ENCODE measurements around the gene ARHGEF17. TPM values are rescaled to one million over a fixed set of nuclear protein-coding genes. Genes with fewer than 3 reads are reported as not detected.
"Not testable (repeated sequence)": the region's sequence is repeated elsewhere in the genome, so short reads cannot be mapped to it uniquely, and the experiment has no call there.

ARHGEF17 gene
- total and polyA plus RNA-seq, 5 donors, result 34.0 to 53.8 (median 49.2) TPM

- intact Hi-C loops (cut with DNase I), result no loop called here
- DNase-seq (no peak), ATAC-seq (peak in 1 of 2 donors; percentile 19)
- Histone ChIP-seq H3K27ac (ENCODE audit: low read length) (no peak overlapping the region), H3K9me3 (ENCODE audit: control insufficient read depth, low read length) (no peaks in the 10 kb centered on the region), H3K4me3 (ENCODE audit: low read length) (no peak overlapping the region), H3K4me1 (ENCODE audit: control insufficient read depth, insufficient read depth, low read length) (no peaks in the 10 kb centered on the region), H3K27me3 (ENCODE audit: control insufficient read depth, insufficient read depth) (no peaks in the 10 kb centered on the region)
- WGBS, result 45% methylated on average over 8 of the region's 8 CpGs
These were observed 34.7 kb upstream of the ARHGEF17 start for GRCh38 chr11:73273222-73273895.

- 86% methylated on average over 4 of the region's 4 CpGs for WGBS
- H3K4me1 ChIP-seq (ENCODE audit: control insufficient read depth, insufficient read depth, low read length); intact Hi-C loops (cut with DNase I); H3K27ac ChIP-seq (ENCODE audit: low read length); ATAC-seq; H3K9me3 ChIP-seq (ENCODE audit: control insufficient read depth, low read length); H3K4me3 ChIP-seq (ENCODE audit: low read length); H3K27me3 ChIP-seq (ENCODE audit: control insufficient read depth, insufficient read depth); DNase-seq: not testable (repeated sequence)
These were observed 33.9 kb upstream of the ARHGEF17 start for GRCh38 chr11:73274191-73274590.

DNA sequence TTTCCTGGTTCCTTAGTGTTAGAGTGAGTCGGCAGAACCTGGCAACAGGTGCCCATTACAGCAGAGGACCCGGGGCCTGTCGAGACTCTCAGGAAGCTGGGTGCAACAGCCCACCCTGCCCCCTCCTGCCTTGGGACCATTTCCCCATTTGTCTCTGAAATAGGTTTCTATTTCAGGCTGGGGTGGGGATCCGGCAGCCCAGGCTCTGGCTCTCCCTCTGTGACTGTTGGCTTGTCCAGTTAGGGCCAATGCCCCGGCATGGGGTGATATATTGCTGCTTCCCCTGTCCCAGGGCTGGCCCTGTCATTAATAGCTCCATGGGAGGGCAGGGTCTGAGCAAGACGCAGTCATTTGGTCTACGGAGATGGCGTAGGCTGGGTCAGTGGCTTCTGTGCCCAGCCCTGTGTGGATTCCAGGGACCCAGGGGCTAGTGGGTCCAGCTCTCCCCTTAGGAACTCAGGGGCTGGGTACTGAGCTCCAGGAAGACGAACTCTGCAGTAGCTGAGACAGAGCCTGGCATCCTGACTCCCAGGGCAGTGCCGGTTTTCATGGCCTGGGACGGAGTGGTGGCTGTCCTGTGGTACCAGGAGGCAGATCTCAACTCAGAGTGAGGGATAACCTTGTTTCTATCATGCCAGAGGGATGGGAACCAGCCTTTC lies 33.2 kb upstream of the ARHGEF17 start:
- Histone ChIP-seq H3K27me3 (ENCODE audit: control insufficient read depth, insufficient read depth) (no peaks in the 10 kb centered on the region), H3K4me1 (ENCODE audit: control insufficient read depth, insufficient read depth, low read length) (no peaks in the 10 kb centered on the region), H3K4me3 (ENCODE audit: low read length) (no peak overlapping the region), H3K9me3 (ENCODE audit: control insufficient read depth, low read length) (no peaks in the 10 kb centered on the region), H3K27ac (ENCODE audit: low read length) (no peak overlapping the region)
- WGBS, result 83% methylated on average over 11 of the region's 11 CpGs
- DNase-seq (peak in 2 of 3 donors; percentile 62 to 68), ATAC-seq (peak; percentile 5 to 21)
- intact Hi-C loops (cut with DNase I), result no loop called here

DNA sequence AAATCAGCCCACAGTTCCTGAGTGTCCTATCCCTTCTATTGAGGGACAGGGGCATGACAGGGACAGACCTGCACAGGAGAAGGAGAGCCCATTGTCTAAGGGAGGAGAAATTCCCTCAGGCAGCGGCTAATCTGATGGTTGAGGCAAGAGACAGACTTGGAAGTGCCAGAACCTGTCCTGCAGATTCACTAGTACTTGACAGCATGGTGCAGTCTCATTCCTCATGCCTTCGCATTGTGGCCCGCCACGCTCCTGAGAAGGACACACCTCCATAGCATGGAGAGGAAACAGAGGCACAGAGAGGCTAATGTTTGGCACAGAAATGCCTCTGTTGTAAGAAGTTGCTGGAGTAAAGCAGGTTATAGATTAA lies 32.7 kb upstream of the ARHGEF17 start:
- intact Hi-C loops (cut with DNase I), result no loop called here
- Histone ChIP-seq H3K9me3 (ENCODE audit: control insufficient read depth, low read length) (no peaks in the 10 kb centered on the region), H3K27me3 (ENCODE audit: control insufficient read depth, insufficient read depth) (no peaks in the 10 kb centered on the region), H3K4me3 (ENCODE audit: low read length) (no peak overlapping the region), H3K4me1 (ENCODE audit: control insufficient read depth, insufficient read depth, low read length) (no peaks in the 10 kb centered on the region), H3K27ac (ENCODE audit: low read length) (no peak overlapping the region)
- no peak for ATAC-seq
- no peak for DNase-seq
- 94% methylated on average over 4 of the region's 4 CpGs for WGBS

DNA sequence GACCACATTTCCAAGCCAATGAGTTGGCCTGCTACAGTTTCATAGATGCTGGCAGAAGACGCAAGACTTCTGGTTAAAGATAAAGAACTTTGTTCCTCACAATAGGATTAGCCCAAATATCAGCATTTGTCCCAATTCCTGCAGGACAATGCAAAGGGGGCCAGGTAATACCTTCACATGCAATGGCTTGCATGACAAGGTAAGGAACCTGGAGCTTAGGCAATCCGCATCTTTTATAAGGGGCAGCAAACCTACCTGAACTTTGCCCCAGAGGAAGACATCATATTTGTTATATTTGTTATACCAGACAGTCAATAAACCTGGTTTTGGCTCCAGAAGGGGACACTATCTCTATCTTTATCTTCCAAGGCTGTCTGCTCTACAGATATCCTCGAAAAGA lies 30.6 kb upstream of the ARHGEF17 start:
- DNase-seq, result no peak
- intact Hi-C loops (cut with DNase I), result no loop called here
- Histone ChIP-seq H3K4me3 (ENCODE audit: low read length) (no peak overlapping the region), H3K27me3 (ENCODE audit: control insufficient read depth, insufficient read depth) (no peaks in the 10 kb centered on the region), H3K4me1 (ENCODE audit: control insufficient read depth, insufficient read depth, low read length) (no peaks in the 10 kb centered on the region), H3K9me3 (ENCODE audit: control insufficient read depth, low read length) (no peaks in the 10 kb centered on the region), H3K27ac (ENCODE audit: low read length) (no peak overlapping the region)
- WGBS, result 80% methylated on average over 3 of the region's 3 CpGs
- no peak for ATAC-seq

DNA sequence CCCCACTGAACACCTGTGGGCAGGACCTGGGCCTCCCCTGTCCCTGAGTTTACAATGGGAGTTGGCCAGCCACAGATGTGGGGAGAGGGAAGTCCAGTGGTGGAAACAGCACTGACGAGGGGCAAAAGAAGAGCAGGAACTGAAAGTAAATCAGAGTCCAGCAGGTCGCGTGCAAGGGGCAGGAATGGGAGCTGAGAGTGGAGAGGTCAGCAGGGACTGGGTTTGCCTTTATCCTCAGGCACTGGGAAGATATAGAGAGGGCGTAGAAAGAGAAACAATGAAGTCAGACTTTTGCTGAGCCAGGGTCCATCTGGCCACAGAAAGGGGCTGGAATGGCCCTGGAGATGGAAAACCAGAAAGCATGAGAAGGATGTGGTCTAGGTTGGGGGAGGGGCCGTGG lies 27.4 kb upstream of the ARHGEF17 start:
- no peaks in the 10 kb centered on the region for H3K27me3 ChIP-seq (ENCODE audit: control insufficient read depth, insufficient read depth)
- H3K4me3 ChIP-seq (ENCODE audit: low read length), result no peak overlapping the region
- ATAC-seq (peak; percentile 34 to 38), DNase-seq (peak in 1 of 3 donors; percentile 71)
- no peaks in the 10 kb centered on the region for H3K9me3 ChIP-seq (ENCODE audit: control insufficient read depth, low read length)
- no peaks in the 10 kb centered on the region for H3K4me1 ChIP-seq (ENCODE audit: control insufficient read depth, insufficient read depth, low read length)
- no peak overlapping the region for H3K27ac ChIP-seq (ENCODE audit: low read length)
- intact Hi-C loops (cut with DNase I), result loop anchor here in 1 of 4 donors (10.0 kb wide), 1 partner anchor 96 kb away; no protein-coding TSS in a partner anchor
- WGBS, result 65% methylated on average over 5 of the region's 5 CpGs

DNA sequence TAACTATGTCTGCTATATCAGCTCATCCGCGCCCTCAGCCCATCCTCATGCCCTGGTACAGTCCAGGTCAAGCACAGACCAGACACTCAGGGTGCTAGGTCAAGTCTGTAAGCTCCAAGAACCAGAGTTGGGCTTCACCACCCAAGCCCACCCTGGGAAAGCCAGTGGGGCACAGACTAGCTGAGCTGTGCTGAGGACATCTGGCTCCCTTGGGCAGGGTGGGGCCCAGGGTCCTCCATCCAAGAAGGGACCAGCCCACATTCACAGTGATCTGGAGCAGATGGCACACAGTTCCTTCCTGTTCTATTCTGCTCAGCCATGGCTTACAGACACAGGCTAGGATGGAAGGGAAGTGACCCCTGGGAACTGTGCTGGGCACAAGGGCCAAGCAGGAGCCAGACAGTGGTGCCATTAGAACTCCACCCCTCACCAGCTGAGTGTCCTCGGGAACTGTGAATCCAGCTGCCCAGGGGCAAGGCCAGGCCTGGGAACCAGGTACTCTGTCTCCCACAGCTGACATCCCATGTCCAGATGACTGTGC lies 26.8 kb upstream of the ARHGEF17 start:
- Histone ChIP-seq H3K4me3 (ENCODE audit: low read length) (no peak overlapping the region), H3K9me3 (ENCODE audit: control insufficient read depth, low read length) (no peaks in the 10 kb centered on the region), H3K4me1 (ENCODE audit: control insufficient read depth, insufficient read depth, low read length) (no peaks in the 10 kb centered on the region), H3K27me3 (ENCODE audit: control insufficient read depth, insufficient read depth) (no peaks in the 10 kb centered on the region), H3K27ac (ENCODE audit: low read length) (no peak overlapping the region)
- peak; percentile 40 to 48 for ATAC-seq
- no peak for DNase-seq
- 96% methylated on average over 3 of the region's 3 CpGs for whole genome bisulfite sequencing
- intact Hi-C loops (cut with DNase I), result loop anchor here in 1 of 4 donors (10.0 kb wide), 1 partner anchor 96 kb away; no protein-coding TSS in a partner anchor

GRCh38 chr11:73281796-73282660 lies 26.0 kb upstream of the ARHGEF17 start:
- Histone ChIP-seq H3K27ac (ENCODE audit: low read length) (no peak overlapping the region), H3K4me3 (ENCODE audit: low read length) (no peak overlapping the region), H3K9me3 (ENCODE audit: control insufficient read depth, low read length) (no peaks in the 10 kb centered on the region), H3K4me1 (ENCODE audit: control insufficient read depth, insufficient read depth, low read length) (no peaks in the 10 kb centered on the region), H3K27me3 (ENCODE audit: control insufficient read depth, insufficient read depth) (no peaks in the 10 kb centered on the region)
- intact Hi-C loops (cut with DNase I), result loop anchor here in 1 of 4 donors (10.0 kb wide), 1 partner anchor 97 kb away; no protein-coding TSS in a partner anchor
- WGBS, result 91% methylated on average over 3 of the region's 3 CpGs
- ATAC-seq (no peak), DNase-seq (no peak)

- ATAC-seq (no peak), DNase-seq (no peak)
- 76% methylated on average over 10 of the region's 10 CpGs for WGBS
- H3K4me3 ChIP-seq (ENCODE audit: low read length), result no peak overlapping the region
- peaks cover 5% of the 10 kb centered on the region for H3K4me1 ChIP-seq (ENCODE audit: control insufficient read depth, insufficient read depth, low read length)
- no peaks in the 10 kb centered on the region for H3K27me3 ChIP-seq (ENCODE audit: control insufficient read depth, insufficient read depth)
- no peak overlapping the region for H3K27ac ChIP-seq (ENCODE audit: low read length)
- no peaks in the 10 kb centered on the region for H3K9me3 ChIP-seq (ENCODE audit: control insufficient read depth, low read length)
- intact Hi-C loops (cut with DNase I), result loop anchor here in 1 of 4 donors (10.0 kb wide), 1 partner anchor 99 kb away; no protein-coding TSS in a partner anchor
These were observed 24.6 kb upstream of the ARHGEF17 start for GRCh38 chr11:73283276-73284000.

DNA sequence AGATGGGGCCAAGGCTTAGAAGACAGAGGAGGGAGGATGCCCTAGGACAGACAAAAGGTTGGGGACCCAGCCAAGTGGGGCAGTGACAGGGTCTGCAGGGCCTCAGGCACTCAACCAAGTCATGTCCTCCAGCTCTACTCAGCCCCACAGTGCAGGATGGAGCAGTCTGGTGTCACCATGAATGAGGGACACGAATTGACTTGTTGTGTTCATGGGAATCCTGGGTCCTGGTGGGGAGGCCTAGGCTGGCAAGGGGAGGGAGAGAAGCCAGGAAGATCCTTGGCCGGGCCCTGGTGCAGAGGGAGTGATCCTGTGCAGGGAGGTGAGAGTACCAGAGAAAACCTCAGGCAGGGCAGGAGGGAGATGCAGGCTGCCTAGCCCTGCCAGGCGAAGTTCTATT lies 24.0 kb upstream of the ARHGEF17 start:
- no peaks in the 10 kb centered on the region for H3K27me3 ChIP-seq (ENCODE audit: control insufficient read depth, insufficient read depth)
- no peaks in the 10 kb centered on the region for H3K9me3 ChIP-seq (ENCODE audit: control insufficient read depth, low read length)
- DNase-seq, result no peak
- ATAC-seq, result no peak
- peaks cover 9% of the 10 kb centered on the region for H3K4me1 ChIP-seq (ENCODE audit: control insufficient read depth, insufficient read depth, low read length)
- WGBS, result 91% methylated on average over 3 of the region's 3 CpGs
- no peak overlapping the region for H3K4me3 ChIP-seq (ENCODE audit: low read length)
- intact Hi-C loops (cut with DNase I), result loop anchor here in 1 of 4 donors (10.0 kb wide), 1 partner anchor 99 kb away; no protein-coding TSS in a partner anchor
- H3K27ac ChIP-seq (ENCODE audit: low read length), result no peak overlapping the region
